GM12801 (cell line): ENCODE results near the gene UFC1.

Experiments
- CTCF ChIP-seq: IDR thresholded peaks from one replicate; pipeline ENCODE4 v1.5.1; 2011; ENCODE audit warnings: control low read depth; ENCODE audit not compliant: insufficient read length; ENCODE audit errors: extremely low read depth

Gene UFC1

GRCh38 chr1:161190962-161191521, 37.3 kb downstream of the UFC1 start:
- TF ChIP-seq CTCF, result no peak

- TF ChIP-seq CTCF, result no peak
Observed at GRCh38 chr1:161191971-161192370, 38.2 kb downstream of the UFC1 start.

- TF ChIP-seq CTCF, result no peak
Observed at GRCh38 chr1:161192476-161193465, 39.0 kb downstream of the UFC1 start.

- TF ChIP-seq CTCF, result no peak
Observed at GRCh38 chr1:161193561-161194235, 39.9 kb downstream of the UFC1 start.

GRCh38 chr1:161195171-161195570, 41.4 kb downstream of the UFC1 start:
- no peak for TF ChIP-seq CTCF

GRCh38 chr1:161196111-161196510, 42.3 kb downstream of the UFC1 start:
- TF ChIP-seq CTCF, result no peak
